SK-N-SH (cell line): ENCODE results near the gene PUDP.

Experiments used
- CHD2 ChIP-seq: fragments of 150-350 bp; IDR thresholded peaks from 2 replicates; pipeline ENCODE4 v1.6.1; 2018; ENCODE audit warnings: low read length; ENCODE audit not compliant: partially characterized antibody
- CTCF ChIP-seq: fragments of 200-600 bp; sonication (generic); IDR thresholded peaks from 2 replicates; pipeline ENCODE4 v1.6.1; 2017; ENCODE audit warnings: antibody characterized with exemption, mild to moderate bottlenecking, moderate library complexity
- EP300 ChIP-seq, 2 experiments: IDR thresholded peaks; 2 replicates each; pipeline versions ENCODE4 v1.4.0 to v1.6.1; 2012; ENCODE audit warnings: borderline replicate concordance in 1 of 2, low read depth in 1 of 2, low read length in 1 of 2
- EZH2phosphoT487 ChIP-seq: fragments of 200-600 bp; sonication (generic); IDR thresholded peaks from 2 replicates; pipeline ENCODE4 v1.6.1; 2017; ENCODE audit warnings: low read depth, mixed run types, mild to moderate bottlenecking, antibody characterized with exemption, moderate library complexity, borderline replicate concordance
- IRF3 ChIP-seq: fragments of 150-350 bp; IDR thresholded peaks from 2 replicates; pipeline ENCODE4 v1.6.1; 2016; ENCODE audit warnings: mild to moderate bottlenecking, low read depth, low read length
- REST ChIP-seq: IDR thresholded peaks from 2 replicates; pipeline ENCODE4 v1.6.1; 2012; ENCODE audit warnings: mild to moderate bottlenecking, low read depth, low read length, moderate library complexity

GRCh38 chrX:7076245-7076661 is 71.7 kb downstream of the PUDP start:
- TF ChIP-seq CTCF (no peak), EZH2phosphoT487 (no peak), IRF3 (no peak), CHD2 (no peak), REST (no peak), EP300 (IDR thresholded peaks at IDR 0.05; ENCODE audit: borderline replicate concordance in 1 of 2, low read depth in 1 of 2, low read length in 1 of 2) (no peak)
